GM19193 (cell line): ENCODE measurements around the gene PRRC1.

Source experiments
- POLR2A ChIP-seq: IDR thresholded peaks from 4 replicates; pipeline ENCODE4 v1.6.1; 2011; ENCODE audit not compliant: insufficient read depth, insufficient read length; ENCODE audit errors: extremely low read depth

Gene PRRC1

GRCh38 chr5:127525181-127525580 lies 7.7 kb downstream of the PRRC1 start:
- TF ChIP-seq POLR2A, result no peak

DNA sequence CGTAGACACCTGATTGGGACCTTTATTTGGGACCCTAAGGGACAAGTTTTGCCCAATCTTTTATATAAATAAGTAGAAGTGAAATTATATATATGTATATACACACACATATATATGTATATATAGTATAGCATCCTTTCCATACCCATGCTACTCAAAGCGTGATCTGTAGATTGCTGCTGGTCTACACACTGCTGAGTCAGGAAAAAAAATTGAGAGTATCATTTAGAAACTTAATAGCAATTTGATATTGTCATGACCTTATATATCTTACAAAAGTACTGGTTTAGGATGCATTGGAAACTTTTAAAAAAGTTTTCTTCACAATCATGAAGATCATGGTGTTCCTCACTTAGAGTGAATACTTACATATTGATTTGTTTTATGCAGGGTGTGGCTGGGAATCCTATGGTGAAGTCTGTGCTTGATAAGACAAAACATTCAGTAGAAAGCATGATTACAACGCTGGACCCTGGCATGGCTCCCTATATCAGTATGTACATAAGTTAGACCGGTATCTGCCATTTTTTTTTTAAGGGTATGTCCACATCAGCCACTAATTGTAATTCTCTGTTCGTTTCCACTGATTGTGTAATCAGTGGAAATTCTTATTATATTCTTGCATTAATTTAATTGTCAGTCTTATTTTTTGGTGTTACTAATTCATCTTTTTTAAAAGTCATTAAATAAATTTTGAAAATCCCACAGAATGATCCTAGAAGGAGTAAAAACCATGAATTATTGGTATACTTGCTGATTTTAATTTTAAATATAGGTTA lies 12.7 kb downstream of the PRRC1 start:
- TF ChIP-seq POLR2A, result no peak

- TF ChIP-seq POLR2A, result no peak
Observed at GRCh38 chr5:127536687-127537086, 19.2 kb downstream of the PRRC1 start.

- no peak for TF ChIP-seq POLR2A
Observed at GRCh38 chr5:127549551-127549950, 32.1 kb downstream of the PRRC1 start.

DNA sequence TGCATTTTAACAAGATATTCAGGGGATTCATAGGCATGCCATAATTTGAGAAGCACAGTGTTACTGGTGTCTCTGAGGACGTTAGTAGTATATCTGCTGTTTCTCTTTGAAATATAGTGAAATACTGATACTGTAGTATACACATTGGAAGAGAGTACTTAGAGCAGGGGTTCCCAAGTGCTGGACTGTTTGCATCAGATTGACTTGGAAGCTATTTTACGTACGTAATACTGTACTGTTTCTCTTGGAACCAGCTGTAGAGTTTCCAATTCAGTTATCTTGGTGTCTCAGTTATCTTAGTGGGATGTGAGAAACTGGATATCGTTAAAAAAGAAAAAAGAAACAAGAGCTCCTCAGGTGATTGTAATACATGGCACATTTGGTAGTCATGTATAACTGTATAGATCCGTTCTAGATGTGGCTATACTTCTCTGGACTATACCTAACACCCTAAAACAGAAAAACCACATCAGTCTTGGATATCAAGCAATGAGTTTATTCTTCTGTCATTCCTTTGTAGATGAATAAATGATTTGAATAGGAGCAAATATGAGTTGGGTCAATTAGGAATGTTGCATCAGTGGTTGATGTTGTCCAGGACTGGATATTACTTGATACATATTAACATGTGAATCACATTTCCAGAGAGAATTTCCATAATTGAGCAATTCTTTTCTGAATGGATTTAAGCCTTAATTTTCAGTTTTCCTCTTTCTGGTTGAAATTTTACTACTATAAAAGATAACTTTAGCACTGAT lies 33.4 kb downstream of the PRRC1 start:
- no peak for TF ChIP-seq POLR2A

DNA sequence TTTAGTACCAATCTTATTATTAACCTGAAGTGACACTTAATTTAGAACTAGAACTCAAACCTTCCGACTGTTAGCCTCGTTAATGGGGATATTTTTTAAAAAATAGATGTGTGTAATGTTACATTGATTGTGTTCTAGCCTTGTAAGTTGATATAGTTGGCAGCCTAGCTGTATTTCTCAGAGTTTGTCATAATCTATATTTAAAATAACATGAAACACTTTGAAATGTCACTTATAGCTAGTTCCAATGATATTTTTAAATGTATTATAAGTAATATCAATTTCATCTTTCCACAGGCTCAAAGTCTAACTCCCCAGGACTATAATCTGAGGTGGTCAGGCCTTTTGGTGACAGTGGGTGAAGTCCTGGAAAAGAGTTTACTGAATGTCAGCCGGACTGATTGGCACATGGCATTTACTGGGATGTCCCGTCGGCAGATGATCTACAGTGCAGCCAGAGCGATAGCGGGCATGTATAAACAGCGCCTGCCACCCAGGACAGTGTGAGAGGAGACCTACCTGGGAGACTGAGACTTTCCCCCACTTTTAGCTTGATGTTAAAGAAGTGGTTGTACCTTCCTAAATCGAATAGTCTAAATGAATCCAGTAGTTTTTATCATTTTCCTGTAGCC lies 34.1 kb downstream of the PRRC1 start:
- TF ChIP-seq POLR2A, result no peak

- no peak for TF ChIP-seq POLR2A
Observed at GRCh38 chr5:127555826-127556225, 38.4 kb downstream of the PRRC1 start.

GRCh38 chr5:127556609-127557334 lies 39.3 kb downstream of the PRRC1 start:
- TF ChIP-seq POLR2A, result no peak

GRCh38 chr5:127558273-127558672 lies 40.8 kb downstream of the PRRC1 start:
- TF ChIP-seq POLR2A, result no peak

- no peak for TF ChIP-seq POLR2A
Observed at GRCh38 chr5:127561254-127561653, 43.8 kb downstream of the PRRC1 start.

GRCh38 chr5:127562252-127562651 lies 44.8 kb downstream of the PRRC1 start:
- TF ChIP-seq POLR2A, result no peak

DNA sequence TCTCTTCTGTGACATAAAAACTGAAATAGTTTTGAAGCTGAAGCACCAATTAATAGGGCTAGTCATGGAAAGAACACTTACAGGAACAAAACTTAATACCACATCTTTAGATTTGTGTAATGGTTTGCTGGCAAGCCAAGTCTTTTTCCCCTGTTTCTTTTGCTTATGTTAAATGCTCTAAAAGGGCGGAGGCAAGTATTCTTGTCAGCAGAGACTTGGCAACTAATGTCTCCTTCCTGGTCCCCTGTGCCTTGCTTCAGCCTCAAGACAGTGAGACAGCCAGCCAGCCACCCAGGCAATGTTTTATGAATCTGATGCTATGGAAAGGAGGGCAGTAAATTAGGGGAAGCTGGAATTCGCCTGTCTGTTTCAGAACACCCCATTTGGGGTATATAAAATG lies 45.7 kb downstream of the PRRC1 start:
- TF ChIP-seq POLR2A, result no peak

DNA sequence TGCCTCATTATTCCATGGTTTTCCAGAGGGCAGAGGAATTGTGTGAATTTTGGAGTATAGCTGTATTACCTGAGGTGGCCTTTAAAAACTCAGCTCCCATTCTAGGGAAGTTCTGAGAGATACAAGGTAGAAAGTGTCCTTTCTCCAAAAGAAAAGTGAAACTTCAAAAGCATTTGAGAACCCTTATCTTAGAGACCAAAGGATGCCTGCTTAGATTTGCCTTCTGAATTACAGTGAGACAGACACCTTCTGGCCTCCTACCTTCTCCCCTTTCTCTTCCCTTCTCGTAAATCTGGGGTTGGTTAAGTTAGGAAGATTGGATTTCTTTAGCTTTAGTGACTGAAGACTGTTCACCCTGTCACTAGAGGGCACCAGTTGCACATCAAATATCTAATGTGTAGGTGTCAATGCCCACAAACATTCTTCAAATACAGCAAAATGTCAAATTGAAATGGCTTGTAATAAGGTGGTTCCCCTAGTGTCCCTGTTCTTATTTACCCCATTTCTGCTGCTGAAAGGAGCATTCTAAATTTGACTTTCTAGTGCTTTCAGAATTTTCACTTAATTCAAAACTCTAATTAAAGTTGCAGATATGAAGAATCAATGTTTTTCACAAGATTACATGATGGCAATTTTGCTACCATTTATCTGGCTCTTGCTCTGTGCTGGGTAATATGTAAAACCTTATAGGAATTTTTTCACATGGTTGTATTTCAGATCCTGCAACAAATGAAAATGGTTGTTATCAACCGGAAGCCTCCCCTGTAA lies 46.7 kb downstream of the PRRC1 start:
- no peak for TF ChIP-seq POLR2A

DNA sequence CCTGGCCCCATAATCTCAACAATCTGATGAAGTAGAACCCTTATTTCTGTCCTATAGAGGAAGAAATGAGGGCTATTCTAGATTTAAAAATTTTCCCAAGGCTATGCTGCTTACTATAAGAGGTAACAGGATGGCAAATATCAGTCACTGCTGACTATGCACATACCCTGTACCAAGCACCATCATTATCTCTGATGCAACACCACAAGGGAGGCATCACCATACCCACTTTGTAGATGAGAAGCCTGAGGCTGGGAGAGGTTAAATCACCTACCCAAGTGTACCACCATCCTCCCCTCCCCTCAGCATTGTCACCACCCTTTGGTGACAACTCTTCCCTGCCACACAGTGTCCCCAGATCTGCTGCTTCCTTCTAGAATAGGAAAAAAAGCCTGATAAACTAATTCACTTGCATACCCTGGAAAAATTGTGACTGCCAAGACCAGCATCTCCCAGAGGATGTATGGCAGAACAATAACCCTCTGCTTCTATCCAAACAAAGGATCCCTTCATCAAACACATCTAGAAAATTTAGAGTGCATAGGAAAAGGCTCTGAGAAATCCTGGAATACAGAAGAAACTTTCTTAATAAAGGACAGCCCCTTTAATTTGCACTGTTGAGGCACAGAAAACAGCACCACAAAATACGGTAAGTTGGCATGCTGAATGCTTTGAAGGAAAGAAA lies 48.3 kb downstream of the PRRC1 start:
- TF ChIP-seq POLR2A, result no peak
